Astrocyte (in vitro differentiated cells and primary cell): ENCODE results near the gene SAMHD1.

ENCODE experiments used
- CTCF ChIP-seq: IDR thresholded peaks from 2 replicates; pipeline ENCODE4 v1.5.1; 2011; ENCODE audit warnings: low read depth, mild to moderate bottlenecking, inconsistent platforms, low read length, moderate library complexity; ENCODE audit not compliant: insufficient read depth
- EZH2 ChIP-seq: IDR thresholded peaks from 2 replicates; pipeline ENCODE4 v1.6.1; 2012; ENCODE audit warnings: mild to moderate bottlenecking, low read length, inconsistent platforms; ENCODE audit not compliant: insufficient read depth

GRCh38 chr20:36917943-36918342 is 33.6 kb downstream of the SAMHD1 start:
- TF ChIP-seq CTCF (no peak), EZH2 (no peak)
